B cell (primary cell): Measurements from ENCODE around the gene TCEAL5. TPM values are rescaled to one million over a fixed set of nuclear protein-coding genes. Genes with fewer than 3 reads are reported as not detected.

Source experiments
- ATAC-seq: fragments of 200-7000 bp; cut with Tn5 transposase; one replicate; pipeline ENCODE4 v1.10.0; 2021; ENCODE audit warnings: low read depth, mild to moderate bottlenecking, moderate number of reproducible peaks, moderate library complexity
- CTCF ChIA-PET: fragments of 350-600 bp; sonication (Branson Sonifier 250); formaldehyde crosslinking; loops from one replicate; lab custom pipeline; 2021; ENCODE audit warnings: antibody characterized with exemption, inconsistent platforms; lab: Charles Lee
- POLR2A ChIA-PET: fragments of 350-600 bp; sonication (Branson Sonifier 250); formaldehyde crosslinking; loops from one replicate; lab custom pipeline; 2021; ENCODE audit warnings: antibody characterized with exemption; lab: Charles Lee
- DNase-seq: peaks from one replicate; pipeline ENCODE4 v3.0.0; 2013
- H2AFZ ChIP-seq: 2 replicates; pipeline ENCODE4 v1.6.1; 2012; ENCODE audit warnings: mild to moderate bottlenecking, low read depth, low read length; ENCODE audit not compliant: insufficient read depth, poor library complexity, severe bottlenecking
- H3K27ac ChIP-seq, 2 donors: 1 replicate in 1 of 2; 2 replicates in 1 of 2; pipeline ENCODE4 v1.5.1; 2012 to 2013; ENCODE audit warnings: low read length in 2 of 2, mild to moderate bottlenecking in 2 of 2, moderate library complexity in 1 of 2
- H3K27me3 ChIP-seq, 4 experiments: fragments of 200-600 bp in 1 of 4; sonication (generic) in 1 of 4; replicated peaks in 1 of 4; 1 replicate in 2 of 4; 2 replicates in 2 of 4; pipeline versions ENCODE4 v1.6.1 to v1.7.0; 2013 to 2016; ENCODE audit warnings: low read length in 3 of 4, mild to moderate bottlenecking in 2 of 4, mixed read lengths in 1 of 4, moderate library complexity in 1 of 4; ENCODE audit not compliant: insufficient read depth in 4 of 4, control insufficient read depth in 3 of 4; ENCODE audit errors: control extremely low read depth in 1 of 4
- H3K36me3 ChIP-seq, 2 experiments: replicated peaks in 1 of 2; 1 replicate in 1 of 2; 2 replicates in 1 of 2; pipeline versions ENCODE4 v1.6.1 to v1.7.1; 2013; ENCODE audit warnings: low read length in 1 of 2; ENCODE audit not compliant: insufficient read depth in 2 of 2, control insufficient read depth in 1 of 2; ENCODE audit errors: control extremely low read depth in 1 of 2, extremely low read depth in 1 of 2
- H3K4me1 ChIP-seq, 2 donors: fragments of 200-600 bp in 1 of 2; sonication (generic) in 1 of 2; 1 replicate in 1 of 2; 2 replicates in 1 of 2; pipeline versions ENCODE4 v1.5.1 to v1.6.1; 2013 to 2017; ENCODE audit warnings: low read length in 2 of 2; ENCODE audit not compliant: control insufficient read depth in 2 of 2, insufficient read depth in 2 of 2
- H3K4me2 ChIP-seq: replicated peaks from 2 replicates; pipeline ENCODE3; 2012; ENCODE audit warnings: mild to moderate bottlenecking, low read depth, low read length; ENCODE audit not compliant: poor library complexity, severe bottlenecking
- H3K4me3 ChIP-seq, 5 experiments: fragments of 200-600 bp in 1 of 5; sonication (generic) in 1 of 5; 1 replicate in 3 of 5; 2 replicates in 2 of 5; pipeline versions ENCODE4 v1.5.1 to v1.7.0; 2011 to 2016; ENCODE audit warnings: low read length in 4 of 5, mild to moderate bottlenecking in 4 of 5, low read depth in 2 of 5, control low read depth in 1 of 5, moderate library complexity in 1 of 5; ENCODE audit not compliant: insufficient read depth in 1 of 5; ENCODE audit errors: control extremely low read depth in 1 of 5, extremely low read depth in 1 of 5
- H3K79me2 ChIP-seq: fragments of 200-600 bp; sonication (generic); one replicate; pipeline ENCODE4 v1.6.0; 2016; ENCODE audit warnings: low read length; ENCODE audit not compliant: control insufficient read depth, insufficient read depth
- H3K9ac ChIP-seq: fragments of 200-600 bp; sonication (generic); 2 replicates; pipeline ENCODE4 v1.6.1; 2017; ENCODE audit warnings: mild to moderate bottlenecking, low read length, moderate library complexity
- H3K9me3 ChIP-seq, 3 donors: one replicate each; pipeline versions ENCODE4 v1.6.1 to v1.7.1; 2013; ENCODE audit warnings: low read length in 2 of 3; ENCODE audit not compliant: control insufficient read depth in 2 of 3, insufficient read depth in 1 of 3; ENCODE audit errors: control extremely low read depth in 1 of 3
- H4K20me1 ChIP-seq: 2 replicates; pipeline ENCODE4 v1.6.0; 2012; ENCODE audit warnings: mild to moderate bottlenecking, low read length; ENCODE audit not compliant: insufficient read depth, control insufficient read depth, poor library complexity, severe bottlenecking
- H3K27ac Mint-ChIP-seq: one replicate; pipeline ENCODE4 v1.8.0; 2021; ENCODE audit warnings: mixed read lengths
- H3K27me3 Mint-ChIP-seq: one replicate; pipeline ENCODE4 v1.8.0; 2021; ENCODE audit warnings: mixed read lengths
- H3K4me1 Mint-ChIP-seq: one replicate; pipeline ENCODE4 v1.8.0; 2021; ENCODE audit warnings: mixed read lengths
- H3K4me3 Mint-ChIP-seq: one replicate; pipeline ENCODE4 v1.8.0; 2021; ENCODE audit warnings: mixed read lengths
- H3K9me3 Mint-ChIP-seq: one replicate; pipeline ENCODE4 v1.8.0; 2022; ENCODE audit warnings: mixed read lengths; ENCODE audit not compliant: insufficient read depth
- EZH2 ChIP-seq: IDR thresholded peaks from 2 replicates; pipeline ENCODE4 v1.6.1; 2012; ENCODE audit warnings: borderline replicate concordance, low read depth, mild to moderate bottlenecking, moderate library complexity, low read length; ENCODE audit not compliant: insufficient read depth, poor library complexity, severe bottlenecking
- WGBS: methylation state at CpG from one replicate; pipeline ENCODE4 v1.1.5; 2013; ENCODE audit warnings: missing lambda C conversion rate; ENCODE audit not compliant: insufficient coverage; 5-methylcytosine and 5-hydroxymethylcytosine counted together
- intact Hi-C: fragments of 100-400 bp; cut with micrococcal nuclease; formaldehyde crosslinking; loops from one replicate; pipeline ENCODE4 v1.10.0; 2022
- polyA plus RNA-seq: library from polyadenylated mRNA; depleted of rRNA; stranded (reverse); fragments of >200 nt; gene quantifications from 2 replicates; pipeline ENCODE4 v1.2.3, GENCODE V29; 2012
- total RNA-seq, 2 donors: library from RNA; stranded (reverse); fragments of 120-200 nt in 1 of 2; gene quantifications; 1 replicate in 1 of 2; 2 replicates in 1 of 2; pipeline versions ENCODE4 v1.2.3 to v1.2.4, GENCODE V29; 2013 to 2022
- TF ChIP-seq, protein P1 (sequence below): fragments of 200-600 bp; IDR thresholded peaks from one replicate; pipeline ENCODE4 v1.8.0; 2022; ENCODE audit warnings: antibody characterized with exemption, mild to moderate bottlenecking

Gene TCEAL5
- total and polyA plus RNA-seq, 2 donors (not counting 1 experiment from before 2014, with no cell fraction given), result not detected

DNA sequence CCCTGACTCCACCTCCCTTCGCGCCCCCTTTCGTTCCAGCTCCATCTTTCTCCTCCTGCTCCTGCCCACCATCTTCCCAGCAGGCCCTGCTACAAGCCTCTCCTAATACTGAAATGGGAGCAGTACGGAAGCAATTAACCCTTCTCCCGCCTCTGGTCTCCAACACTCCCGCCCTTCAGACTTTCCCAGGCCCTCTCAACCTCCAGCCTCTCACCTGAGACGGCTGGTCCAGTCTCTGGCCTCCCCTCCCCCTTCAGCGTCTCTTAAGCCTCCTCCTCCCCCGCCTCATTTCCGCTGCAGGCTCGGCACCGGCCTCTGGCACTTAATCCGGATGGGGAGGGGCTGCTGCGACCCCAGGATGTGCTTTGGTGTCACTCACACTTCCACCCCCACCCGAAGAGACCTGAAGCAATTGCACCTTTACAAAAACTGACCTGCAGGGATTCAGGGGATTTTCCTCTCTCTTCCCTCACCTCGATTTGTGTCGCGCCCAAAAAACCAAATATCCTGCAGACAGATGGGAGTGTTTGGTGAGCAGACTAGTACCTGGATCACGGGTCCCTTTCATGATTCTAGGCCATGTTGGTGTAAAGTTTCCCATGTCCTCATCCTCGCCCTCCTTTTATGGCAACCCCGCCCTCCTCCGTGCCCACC lies 22.3 kb downstream of the TCEAL5 start:
- Histone ChIP-seq H3K9me3 (no peaks in the 10 kb centered on the region), H4K20me1 (no peaks in the 10 kb centered on the region), H3K27me3 (no peaks in the 10 kb centered on the region), H3K4me2 (peak overlapping the region; percentile 64), H3K79me2 (peaks cover 4% of the 10 kb centered on the region), H3K36me3 (no peaks in the 10 kb centered on the region), H3K27ac (peak overlapping the region; percentile 43 to 61), H3K9ac (peak overlapping the region; percentile 64), H2AFZ (peak overlapping the region; percentile 82), H3K4me1 (peaks cover 3 to 14% of the 10 kb centered on the region in 2 donors), H3K4me3 (peak overlapping the region; percentile 60 to 73 (median 72))
- ChIA-PET CTCF (no interaction called here), POLR2A (interaction anchor here (0.9 kb wide), 1 partner anchor 39 kb away, joined by 4 read pairs; the partner anchor contains the start of gene BEX4)
- H3K27me3 Mint-ChIP-seq, result no peaks in the 10 kb centered on the region
- H3K4me1 Mint-ChIP-seq, result peaks cover 18% of the 10 kb centered on the region
- H3K27ac Mint-ChIP-seq, result peak overlapping the region; percentile 83
- intact Hi-C loops, result loop anchor here (2.0 kb wide), 2 partner anchors 39 to 57 kb away; partner anchors contain the start of genes BEX2 and BEX4
- DNase-seq, result peak; percentile 20
- no peaks in the 10 kb centered on the region for H3K9me3 Mint-ChIP-seq
- peak; percentile 46 for ATAC-seq
- no peak for TF ChIP-seq EZH2
- TF ChIP-seq, protein P1, sequence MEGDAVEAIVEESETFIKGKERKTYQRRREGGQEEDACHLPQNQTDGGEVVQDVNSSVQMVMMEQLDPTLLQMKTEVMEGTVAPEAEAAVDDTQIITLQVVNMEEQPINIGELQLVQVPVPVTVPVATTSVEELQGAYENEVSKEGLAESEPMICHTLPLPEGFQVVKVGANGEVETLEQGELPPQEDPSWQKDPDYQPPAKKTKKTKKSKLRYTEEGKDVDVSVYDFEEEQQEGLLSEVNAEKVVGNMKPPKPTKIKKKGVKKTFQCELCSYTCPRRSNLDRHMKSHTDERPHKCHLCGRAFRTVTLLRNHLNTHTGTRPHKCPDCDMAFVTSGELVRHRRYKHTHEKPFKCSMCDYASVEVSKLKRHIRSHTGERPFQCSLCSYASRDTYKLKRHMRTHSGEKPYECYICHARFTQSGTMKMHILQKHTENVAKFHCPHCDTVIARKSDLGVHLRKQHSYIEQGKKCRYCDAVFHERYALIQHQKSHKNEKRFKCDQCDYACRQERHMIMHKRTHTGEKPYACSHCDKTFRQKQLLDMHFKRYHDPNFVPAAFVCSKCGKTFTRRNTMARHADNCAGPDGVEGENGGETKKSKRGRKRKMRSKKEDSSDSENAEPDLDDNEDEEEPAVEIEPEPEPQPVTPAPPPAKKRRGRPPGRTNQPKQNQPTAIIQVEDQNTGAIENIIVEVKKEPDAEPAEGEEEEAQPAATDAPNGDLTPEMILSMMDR, result no peak
- peak overlapping the region; percentile 95 for H3K4me3 Mint-ChIP-seq
- 0% methylated on average over 7 of the region's 22 CpGs for WGBS

DNA sequence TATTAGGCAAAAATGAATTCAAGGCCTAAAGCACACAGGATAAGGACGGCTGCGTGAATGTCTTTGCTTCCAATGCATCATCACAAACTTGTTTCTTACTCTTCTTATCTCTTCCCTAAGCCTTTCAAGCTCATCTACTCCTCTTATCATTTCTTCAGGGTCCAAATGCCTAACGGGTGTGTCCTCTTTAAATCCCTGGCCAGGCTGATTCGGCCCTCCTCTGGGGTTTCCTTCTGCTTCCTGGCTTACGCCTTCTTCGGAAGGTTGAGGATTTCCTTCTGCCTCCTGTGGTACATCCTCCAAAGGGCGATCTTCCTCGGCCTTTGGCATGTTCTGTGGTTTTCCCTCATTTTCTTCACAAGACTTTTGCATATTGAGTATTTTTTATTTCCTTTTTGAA lies 22.9 kb downstream of the TCEAL5 start:
- ATAC-seq (no peak), DNase-seq (no peak)
- Mint-ChIP-seq H3K4me1 (peaks cover 20% of the 10 kb centered on the region), H3K27me3 (no peaks in the 10 kb centered on the region), H3K4me3 (no peak overlapping the region), H3K9me3 (no peaks in the 10 kb centered on the region), H3K27ac (no peak overlapping the region)
- Histone ChIP-seq H3K9ac (peak overlapping the region; percentile 64), H3K79me2 (peaks cover 4% of the 10 kb centered on the region), H3K9me3 (no peaks in the 10 kb centered on the region), H3K27me3 (no peaks in the 10 kb centered on the region), H3K4me3 (peak overlapping the region in 1 of 5 experiments; percentile 73), H2AFZ (peak overlapping the region; percentile 82), H3K4me1 (peaks cover 3 to 14% of the 10 kb centered on the region in 2 donors), H3K4me2 (peak overlapping the region; percentile 64), H3K36me3 (no peaks in the 10 kb centered on the region), H4K20me1 (no peaks in the 10 kb centered on the region), H3K27ac (peak overlapping the region in 1 of 2 donors; percentile 61)
- ChIA-PET POLR2A (no interaction called here), CTCF (interaction anchor here (0.9 kb wide), 1 partner anchor 302 kb away, joined by 3 read pairs; no protein-coding TSS in a partner anchor)
- intact Hi-C loops, result loop anchor here (2.0 kb wide), 2 partner anchors 39 to 57 kb away; partner anchors contain the start of genes BEX2 and BEX4
- 59% methylated on average over 4 of the region's 8 CpGs for WGBS
- TF ChIP-seq EZH2, result no peak
- TF ChIP-seq, protein P1, result no peak
